GM19395 (cell line): Measurements from ENCODE around the gene SRBD1.

Source experiments
- ATAC-seq: cut with Tn5 transposase; IDR thresholded peaks from one replicate; pipeline ENCODE4 v1.9.1; 2021; ENCODE audit warnings: mild to moderate bottlenecking, moderate library complexity; ENCODE audit not compliant: unreplicated experiment

Gene SRBD1

GRCh38 chr2:45483997-45484396 is 127.1 kb downstream of the SRBD1 start:
- ATAC-seq, result no peak

- ATAC-seq, result no peak
Measured at GRCh38 chr2:45477546-45477945, 133.5 kb downstream of the SRBD1 start.

DNA sequence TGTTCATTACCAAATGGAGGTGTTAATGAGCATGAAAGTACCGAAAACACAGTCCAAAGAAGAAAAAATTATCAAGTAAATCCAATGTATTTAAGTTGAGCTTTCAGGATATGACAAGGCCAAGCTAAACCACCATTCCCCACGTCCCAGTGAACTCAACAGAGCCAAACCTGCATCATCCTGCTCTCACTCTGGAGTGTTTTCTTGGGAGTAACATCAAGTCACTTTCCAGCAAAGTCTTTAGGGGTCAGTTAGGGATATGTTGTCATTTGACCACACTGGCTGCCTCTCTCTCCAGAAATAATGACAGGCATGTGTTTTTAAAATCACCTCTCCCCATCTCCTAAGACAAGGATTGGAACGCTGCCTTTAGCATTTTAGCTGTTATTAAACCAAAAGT is 140.5 kb downstream of the SRBD1 start:
- no peak for ATAC-seq

DNA sequence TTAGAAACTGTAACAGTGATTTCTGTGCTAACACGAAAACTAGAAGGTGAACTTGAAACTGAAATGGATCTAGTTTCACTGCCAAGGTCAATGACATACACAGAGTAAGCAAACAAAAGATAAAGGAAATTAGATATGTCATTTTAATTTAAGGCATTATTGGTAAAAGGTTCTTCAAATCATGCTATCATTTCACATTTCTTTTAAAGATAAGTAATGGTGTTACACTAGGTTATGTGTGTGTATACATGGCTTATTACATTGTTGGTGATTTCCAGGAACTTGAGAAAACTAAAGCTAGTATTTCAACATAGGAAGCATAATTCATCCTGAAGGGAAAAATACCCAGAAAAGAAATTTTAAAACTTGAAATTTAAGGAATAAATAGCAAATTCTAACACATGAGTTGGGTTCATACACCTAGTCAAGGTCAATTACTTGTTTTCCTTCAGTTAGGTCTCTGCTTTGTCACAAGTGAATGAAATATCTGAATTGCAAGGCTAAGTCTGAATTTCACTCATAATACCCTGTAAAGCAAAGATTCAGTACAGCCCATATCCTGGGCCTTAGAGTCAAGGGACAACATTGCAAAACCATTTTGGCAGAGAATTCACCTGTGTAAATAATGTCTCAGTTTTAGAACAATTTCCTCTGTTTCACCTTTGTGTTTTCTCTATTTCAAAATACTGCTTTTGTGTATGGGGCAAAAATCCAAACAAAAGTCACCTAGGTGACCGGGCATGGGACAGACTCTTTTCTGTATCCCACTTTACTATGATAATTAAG is 141.6 kb downstream of the SRBD1 start:
- ATAC-seq, result peak; percentile 62

DNA sequence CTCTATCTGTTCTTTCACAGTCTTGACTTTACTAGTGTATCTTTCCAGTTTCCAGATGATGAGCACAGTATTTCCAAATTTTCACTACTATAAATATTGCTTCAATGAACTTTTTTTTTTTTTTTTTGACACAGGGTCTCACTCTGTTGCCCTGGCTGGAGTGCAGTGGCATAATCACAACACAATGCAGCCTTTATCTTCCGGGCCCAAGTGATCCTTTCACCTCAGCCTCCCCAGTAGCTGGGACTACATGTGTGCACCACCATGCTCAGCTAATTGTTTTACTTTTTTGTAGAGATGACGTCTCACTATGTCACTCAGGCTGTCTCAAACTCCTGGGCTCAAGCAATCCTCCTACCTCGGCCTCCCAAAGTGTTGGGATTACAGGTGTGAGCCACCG is 142.8 kb downstream of the SRBD1 start:
- ATAC-seq, result no peak

DNA sequence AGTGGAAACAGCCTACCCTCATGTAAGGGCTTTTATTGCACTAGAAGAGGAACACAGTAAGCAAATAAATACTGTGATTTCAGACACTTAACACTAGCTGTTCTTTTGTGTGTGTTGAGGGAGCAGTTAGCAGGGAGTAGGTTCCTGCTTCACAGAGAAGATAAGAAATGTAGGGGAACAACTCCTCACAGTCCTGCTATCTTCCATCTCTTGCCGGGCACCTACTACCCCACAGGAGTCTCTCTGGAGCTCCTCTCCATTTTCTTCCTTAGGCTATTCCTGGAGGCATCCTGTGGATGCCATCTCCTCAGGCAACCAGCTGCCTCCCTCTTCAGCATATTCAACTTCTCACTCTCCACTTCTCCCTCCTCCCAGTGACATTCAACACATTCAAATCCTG is 145.0 kb downstream of the SRBD1 start:
- no peak for ATAC-seq

GRCh38 chr2:45460825-45461224 is 150.2 kb downstream of the SRBD1 start:
- no peak for ATAC-seq

- no peak for ATAC-seq
Measured at GRCh38 chr2:45459860-45460259, 151.2 kb downstream of the SRBD1 start.

DNA sequence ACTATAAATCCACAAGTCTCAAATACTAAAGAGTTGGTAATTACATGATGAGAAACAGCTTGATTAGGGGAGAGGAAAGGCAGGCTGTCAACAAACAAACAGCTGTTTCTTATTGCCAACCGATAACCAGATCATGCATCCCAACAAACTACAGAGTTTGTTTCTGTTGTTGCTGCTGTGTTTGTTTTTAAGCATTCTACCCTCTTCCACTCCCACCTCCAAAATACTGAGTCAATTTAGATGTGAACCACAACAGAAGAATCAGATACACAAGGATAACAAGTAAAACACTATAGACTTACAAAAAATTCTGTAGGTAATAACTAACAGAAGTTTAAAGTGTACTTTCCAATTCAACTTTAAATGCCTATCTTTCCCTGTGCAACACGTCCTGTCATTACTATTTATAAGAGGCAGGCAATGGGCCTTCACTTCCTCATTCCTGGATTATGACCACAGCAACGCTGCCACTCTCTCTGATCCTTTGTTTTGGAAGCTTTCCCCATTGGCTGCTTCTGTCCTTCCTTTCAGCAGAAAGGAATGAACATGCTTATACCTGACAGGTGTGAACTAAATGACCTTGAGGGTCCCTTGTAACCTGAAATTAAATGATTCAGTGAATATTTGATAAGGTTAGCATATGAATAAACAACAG is 152.0 kb downstream of the SRBD1 start:
- ATAC-seq, result no peak

DNA sequence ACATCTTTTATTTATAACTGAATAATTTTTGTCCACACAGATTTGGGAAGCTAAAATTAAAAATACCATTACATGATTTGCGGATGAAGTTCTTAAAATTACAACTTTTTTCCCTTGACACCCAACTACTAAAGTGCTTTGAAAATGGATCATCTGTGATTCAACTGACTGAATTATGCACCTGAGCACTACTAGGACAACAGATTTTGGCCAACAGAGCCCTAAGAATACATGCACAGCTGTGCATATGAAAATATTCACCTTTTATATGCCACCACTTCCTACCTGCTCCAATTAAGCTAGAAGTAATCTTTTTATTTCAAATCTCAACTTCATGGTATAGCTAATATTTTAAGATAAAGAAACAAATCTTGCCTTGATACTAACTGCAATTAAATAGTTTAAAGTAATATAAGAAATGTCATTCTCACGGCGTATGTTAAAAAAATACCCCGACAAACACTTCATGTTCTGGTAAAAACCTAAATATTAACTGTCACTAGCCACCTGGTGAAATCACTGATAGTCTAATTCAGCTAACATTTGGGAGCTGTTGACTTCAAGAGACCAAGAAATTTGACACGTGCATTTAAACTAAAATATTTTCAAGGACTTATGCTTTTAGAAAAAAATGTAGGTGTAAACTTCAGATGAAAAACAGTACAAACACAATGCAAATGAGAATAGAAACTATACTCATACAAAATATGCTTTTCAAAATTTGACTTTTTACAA is 153.7 kb downstream of the SRBD1 start:
- ATAC-seq, result no peak

- no peak for ATAC-seq
Measured at GRCh38 chr2:45452866-45453265, 158.2 kb downstream of the SRBD1 start.

- ATAC-seq, result no peak
Measured at GRCh38 chr2:45450634-45451033, 160.4 kb downstream of the SRBD1 start.

DNA sequence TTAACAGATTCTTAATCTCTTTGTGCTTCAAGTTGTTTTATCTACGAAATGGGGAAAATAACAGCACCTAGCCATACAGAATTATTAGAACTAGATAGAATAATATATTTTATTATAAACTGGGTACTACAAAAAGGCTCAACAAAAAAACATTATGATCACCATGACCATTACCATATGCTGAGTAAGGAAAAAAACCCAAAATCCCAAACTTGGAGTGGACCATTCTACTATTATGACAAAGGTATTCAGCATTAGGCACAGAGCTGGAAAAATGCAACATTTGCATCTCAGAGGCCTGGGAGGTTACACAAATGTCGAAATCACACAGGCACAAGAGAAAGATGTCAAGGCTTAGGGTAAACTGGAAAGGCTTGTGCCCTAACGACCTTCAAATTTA is 162.8 kb downstream of the SRBD1 start:
- ATAC-seq, result no peak

- ATAC-seq, result no peak
Measured at GRCh38 chr2:45446016-45446415, 165.1 kb downstream of the SRBD1 start.

DNA sequence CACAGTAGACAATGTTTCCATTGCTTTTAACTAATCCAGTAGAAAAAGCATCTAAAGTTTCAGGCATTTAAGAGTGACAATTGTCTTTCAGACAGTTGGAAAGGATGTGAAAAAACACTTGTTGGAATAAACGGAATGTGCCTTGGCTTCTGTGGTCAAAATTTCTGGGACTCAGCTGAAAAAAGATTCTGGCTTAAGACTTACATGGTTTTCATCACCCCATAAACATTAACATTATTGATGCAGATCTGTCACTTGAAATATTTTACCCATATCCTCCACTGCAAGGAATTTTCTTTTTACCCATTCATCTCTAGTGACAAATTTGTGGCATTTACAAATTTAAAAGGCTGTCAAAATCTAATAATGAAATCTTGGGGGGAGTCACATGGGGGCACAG is 166.0 kb downstream of the SRBD1 start:
- ATAC-seq, result no peak

DNA sequence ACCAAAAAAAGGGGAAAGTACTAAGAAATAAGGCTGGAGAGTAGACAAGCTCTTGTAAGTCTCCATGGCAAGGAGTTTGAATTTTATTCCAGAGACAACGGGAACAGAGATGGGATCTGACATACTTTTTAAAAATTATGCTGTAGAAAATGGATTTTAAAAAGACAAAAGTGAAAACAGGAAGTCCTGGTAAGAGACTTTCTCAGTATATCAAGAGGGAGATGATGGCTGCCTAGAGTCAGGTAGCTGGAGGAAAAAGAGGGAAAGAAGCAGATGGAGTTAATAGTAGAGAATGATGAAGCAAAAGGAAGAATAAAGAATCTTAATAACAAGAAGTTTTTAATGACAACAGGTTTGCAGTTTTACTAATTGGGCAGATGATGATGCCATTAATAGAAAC is 168.1 kb downstream of the SRBD1 start:
- no peak for ATAC-seq

DNA sequence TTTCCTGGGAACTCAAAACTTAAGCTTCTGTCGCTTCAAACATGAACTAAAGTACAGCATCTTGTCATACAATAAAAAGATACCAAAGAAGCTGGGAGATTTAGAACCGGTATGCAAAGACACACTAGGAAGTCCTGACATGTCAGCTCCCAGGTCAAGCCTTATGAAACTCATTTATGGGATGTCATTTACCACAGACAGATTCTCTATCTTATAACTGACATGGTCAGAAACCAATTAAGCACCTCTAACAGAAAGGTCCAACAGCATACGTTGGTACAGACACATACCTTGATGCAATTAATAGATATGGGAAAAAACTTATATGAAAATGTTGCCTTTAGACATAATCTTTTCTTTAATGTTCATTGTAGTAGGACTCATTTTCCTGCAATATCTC is 169.0 kb downstream of the SRBD1 start:
- ATAC-seq, result no peak

DNA sequence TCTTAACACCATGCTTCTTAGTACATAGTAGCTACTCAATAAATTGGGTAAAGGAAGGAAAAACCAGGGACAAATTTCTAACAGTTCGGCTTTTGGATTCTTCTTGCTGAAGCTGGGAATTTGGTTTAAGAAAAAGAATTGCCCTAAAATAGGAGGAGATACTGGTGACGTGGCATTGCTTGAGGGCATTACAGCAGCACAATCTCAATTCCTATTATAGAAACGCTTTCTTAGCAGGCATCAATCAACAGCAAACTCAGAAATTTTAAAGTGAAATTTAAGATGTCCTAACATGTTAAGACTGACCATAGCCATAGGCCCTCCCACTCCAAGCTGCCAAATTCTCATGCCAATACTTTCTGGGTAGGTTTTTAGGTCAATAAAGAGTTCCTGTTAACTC is 169.5 kb downstream of the SRBD1 start:
- no peak for ATAC-seq

DNA sequence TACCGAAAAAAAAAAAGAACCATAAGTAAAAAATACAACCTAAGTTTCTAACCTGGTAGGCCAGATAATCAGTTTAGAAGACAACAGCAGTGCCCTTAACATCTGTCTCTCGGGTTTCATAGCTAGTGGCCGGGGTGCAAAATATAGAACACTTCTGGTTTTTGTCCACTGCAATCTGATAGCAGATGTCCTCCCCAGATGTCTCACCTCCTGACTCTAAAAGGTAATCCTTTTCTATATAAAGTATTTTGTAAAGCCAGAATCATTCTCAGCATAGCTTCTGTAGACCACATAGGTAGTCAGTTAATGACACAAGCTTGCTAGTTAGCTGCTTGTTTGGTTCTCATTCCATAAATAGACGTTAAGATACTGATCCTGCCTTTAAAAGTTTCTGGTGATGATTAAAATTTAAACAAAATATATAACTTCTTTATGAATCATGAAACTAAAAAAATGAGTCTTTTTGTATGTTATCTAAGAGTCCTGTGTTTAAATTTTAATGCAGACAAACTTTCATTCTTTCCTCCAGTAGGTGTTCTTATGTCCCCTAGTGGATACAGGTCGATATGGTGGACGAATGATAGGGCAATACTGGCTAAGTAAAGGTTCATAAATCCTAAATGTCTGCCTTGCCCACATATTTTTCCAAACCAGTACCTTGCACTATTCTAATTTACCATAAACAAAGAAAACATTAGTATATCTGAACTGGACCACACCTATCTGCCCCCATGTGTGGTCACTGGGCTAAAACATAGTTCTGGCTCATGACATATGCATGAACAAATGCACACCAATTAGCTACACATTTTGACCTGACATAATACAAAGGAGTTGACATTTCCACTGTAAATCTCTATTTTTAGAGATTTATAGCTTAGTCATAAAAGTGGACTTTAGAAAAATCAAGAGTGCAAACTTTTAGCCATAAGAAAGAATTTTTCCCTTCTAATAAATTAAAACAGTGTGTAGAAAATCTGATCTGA is 171.0 kb downstream of the SRBD1 start:
- peak; percentile 75 for ATAC-seq

GRCh38 chr2:45438872-45439665 is 172.0 kb downstream of the SRBD1 start:
- ATAC-seq, result no peak
